Measurements from ENCODE around the gene SLC30A2.

The SLC30A2 gene

DNA sequence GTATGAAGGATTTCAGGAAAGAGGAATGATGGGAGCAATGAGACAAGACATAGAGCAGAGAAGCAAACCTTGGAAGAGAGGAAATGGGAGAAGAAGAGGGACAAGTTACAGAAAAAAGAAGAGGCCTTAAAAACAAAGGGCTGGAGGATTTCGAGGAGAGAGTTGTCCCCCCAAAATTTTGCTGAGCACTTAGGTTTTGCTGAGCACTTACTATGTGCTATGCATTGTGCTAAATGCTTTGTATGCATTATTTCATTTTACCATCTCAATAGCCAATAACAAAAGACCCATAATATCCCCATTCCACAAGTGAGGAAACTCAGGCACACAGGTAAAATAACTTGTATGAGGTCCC, 24.0 kb upstream of the SLC30A2 start:
- TF ChIP-seq EZH2phosphoT487 (IDR thresholded peaks at IDR 0.05; ENCODE audit: low read depth): no peak
- TF ChIP-seq, protein P1, sequence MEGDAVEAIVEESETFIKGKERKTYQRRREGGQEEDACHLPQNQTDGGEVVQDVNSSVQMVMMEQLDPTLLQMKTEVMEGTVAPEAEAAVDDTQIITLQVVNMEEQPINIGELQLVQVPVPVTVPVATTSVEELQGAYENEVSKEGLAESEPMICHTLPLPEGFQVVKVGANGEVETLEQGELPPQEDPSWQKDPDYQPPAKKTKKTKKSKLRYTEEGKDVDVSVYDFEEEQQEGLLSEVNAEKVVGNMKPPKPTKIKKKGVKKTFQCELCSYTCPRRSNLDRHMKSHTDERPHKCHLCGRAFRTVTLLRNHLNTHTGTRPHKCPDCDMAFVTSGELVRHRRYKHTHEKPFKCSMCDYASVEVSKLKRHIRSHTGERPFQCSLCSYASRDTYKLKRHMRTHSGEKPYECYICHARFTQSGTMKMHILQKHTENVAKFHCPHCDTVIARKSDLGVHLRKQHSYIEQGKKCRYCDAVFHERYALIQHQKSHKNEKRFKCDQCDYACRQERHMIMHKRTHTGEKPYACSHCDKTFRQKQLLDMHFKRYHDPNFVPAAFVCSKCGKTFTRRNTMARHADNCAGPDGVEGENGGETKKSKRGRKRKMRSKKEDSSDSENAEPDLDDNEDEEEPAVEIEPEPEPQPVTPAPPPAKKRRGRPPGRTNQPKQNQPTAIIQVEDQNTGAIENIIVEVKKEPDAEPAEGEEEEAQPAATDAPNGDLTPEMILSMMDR (IDR thresholded peaks at IDR 0.05; ENCODE audit: low read depth, low read length): no peak
- no peaks in the 10 kb centered on the region for H4K20me1 ChIP-seq (ENCODE audit: insufficient read depth, low read length)
- H3K9ac ChIP-seq (ENCODE audit: low read length): no peak overlapping the region
- H3K27ac ChIP-seq (ENCODE audit: low read length): no peak overlapping the region
- no peaks in the 10 kb centered on the region for H3K36me3 ChIP-seq (replicated peaks; ENCODE audit: low read depth, low read length)
- H3K27me3 ChIP-seq (ENCODE audit: low read depth, low read length): 0 out of 2 replicates have a peak, but pooled peaks cover 4% of the 10 kb centered on the region
- no peaks in the 10 kb centered on the region for H3K4me1 ChIP-seq (ENCODE audit: low read length)
- H3K4me3 ChIP-seq (ENCODE audit: low read length): no peak overlapping the region
- H2AFZ ChIP-seq (ENCODE audit: low read depth, low read length): no peak overlapping the region
- no peaks in the 10 kb centered on the region for H3K9me3 ChIP-seq (ENCODE audit: insufficient read depth, low read length)
- no peak overlapping the region for H3K4me2 ChIP-seq (ENCODE audit: low read length)
- no peaks in the 10 kb centered on the region for H3K79me2 ChIP-seq (ENCODE audit: low read length)

DNA sequence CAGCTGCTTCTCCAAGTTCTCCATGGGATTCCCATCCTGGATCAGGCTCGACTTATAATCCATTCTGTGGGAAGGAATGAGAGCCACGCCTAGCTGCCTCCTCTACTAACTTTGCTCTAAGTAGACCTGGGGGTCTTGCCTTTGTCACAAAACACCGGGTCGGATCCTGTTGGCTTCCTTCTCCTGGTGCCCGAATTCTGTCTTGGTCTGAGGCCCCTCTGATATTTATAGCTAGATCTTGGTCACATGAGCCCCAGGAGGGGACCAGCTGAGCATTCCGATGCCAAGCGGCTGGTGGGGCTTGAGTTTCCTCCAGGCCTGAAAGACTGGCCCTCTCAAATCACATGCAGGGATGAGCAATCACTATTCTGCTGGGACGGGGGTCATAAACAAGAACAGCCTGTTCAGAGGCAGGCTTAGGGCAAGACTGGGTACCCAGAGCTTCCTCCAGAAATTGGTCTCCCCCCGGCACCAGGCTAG, 21.6 kb upstream of the SLC30A2 start, which contains the start of gene TRIM63:
Gene TRIM63 (minus strand): TSS at position 199 of the 480 bp plus-strand sequence. CDS start 136 bp downstream, at position 63.
- no peaks in the 10 kb centered on the region for H3K36me3 ChIP-seq (replicated peaks; ENCODE audit: low read depth, low read length)

DNA sequence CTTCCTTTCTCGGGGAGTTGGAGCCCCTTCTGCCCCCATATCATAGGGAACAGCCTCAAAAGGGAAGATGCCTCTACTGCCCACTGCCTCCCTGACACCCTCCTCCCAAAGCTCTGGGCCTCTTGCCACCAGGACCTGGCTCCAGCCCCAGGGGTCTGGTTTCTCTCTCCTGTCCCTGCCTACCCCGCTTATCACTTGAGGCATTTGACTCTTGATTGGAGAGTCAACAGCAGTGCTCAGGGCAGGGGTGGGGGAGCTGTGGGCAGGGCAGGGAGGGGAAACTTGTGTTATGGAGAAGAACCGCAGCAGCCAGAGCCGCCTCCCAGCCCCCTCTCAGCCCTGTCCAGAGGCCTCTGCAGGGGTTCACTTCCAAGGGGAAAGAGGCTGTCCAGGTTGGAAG, 20.9 kb upstream of the SLC30A2 start:
- H3K27ac ChIP-seq (ENCODE audit: low read length): no peak overlapping the region
- no peaks in the 10 kb centered on the region for H3K36me3 ChIP-seq (replicated peaks; ENCODE audit: low read depth, low read length)
- no peaks in the 10 kb centered on the region for H3K9me3 ChIP-seq (ENCODE audit: insufficient read depth, low read length)
- no peak overlapping the region for H3K9ac ChIP-seq (ENCODE audit: low read length)
- TF ChIP-seq EZH2phosphoT487 (IDR thresholded peaks at IDR 0.05; ENCODE audit: low read depth): no peak
- TF ChIP-seq, protein P1 (IDR thresholded peaks at IDR 0.05; ENCODE audit: low read depth, low read length): no peak
- no peaks in the 10 kb centered on the region for H3K4me1 ChIP-seq (ENCODE audit: low read length)
- no peak overlapping the region for H2AFZ ChIP-seq (ENCODE audit: low read depth, low read length)
- no peak overlapping the region for H3K4me3 ChIP-seq (ENCODE audit: low read length)
- no peak overlapping the region for H3K4me2 ChIP-seq (ENCODE audit: low read length)
- H4K20me1 ChIP-seq (ENCODE audit: insufficient read depth, low read length): no peaks in the 10 kb centered on the region
- 0 out of 2 replicates have a peak, but pooled peaks cover 4% of the 10 kb centered on the region for H3K27me3 ChIP-seq (ENCODE audit: low read depth, low read length)
- H3K79me2 ChIP-seq (ENCODE audit: low read length): no peaks in the 10 kb centered on the region

More for the DNA sequence above, 21.6 kb upstream of the SLC30A2 start, which contains the start of gene TRIM63:
- no peaks in the 10 kb centered on the region for H3K9me3 ChIP-seq (ENCODE audit: insufficient read depth, low read length)
- H3K27me3 ChIP-seq (ENCODE audit: low read depth, low read length): 0 out of 2 replicates have a peak, but pooled peaks cover 4% of the 10 kb centered on the region
- no peaks in the 10 kb centered on the region for H3K4me1 ChIP-seq (ENCODE audit: low read length)
- H2AFZ ChIP-seq (ENCODE audit: low read depth, low read length): no peak within 1 kb of the TSS
- no peak within 1 kb of the TSS for H3K27ac ChIP-seq (ENCODE audit: low read length)
- H3K79me2 ChIP-seq (ENCODE audit: low read length): no peaks in the 10 kb centered on the region
- no peaks in the 10 kb centered on the region for H4K20me1 ChIP-seq (ENCODE audit: insufficient read depth, low read length)
- H3K4me3 ChIP-seq (ENCODE audit: low read length): no peak within 1 kb of the TSS
- TF ChIP-seq EZH2phosphoT487 (IDR thresholded peaks at IDR 0.05; ENCODE audit: low read depth): no peak
- TF ChIP-seq, protein P1 (IDR thresholded peaks at IDR 0.05; ENCODE audit: low read depth, low read length): no peak
- H3K9ac ChIP-seq (ENCODE audit: low read length): no peak within 1 kb of the TSS
- H3K4me2 ChIP-seq (ENCODE audit: low read length): no peak within 1 kb of the TSS

DNA sequence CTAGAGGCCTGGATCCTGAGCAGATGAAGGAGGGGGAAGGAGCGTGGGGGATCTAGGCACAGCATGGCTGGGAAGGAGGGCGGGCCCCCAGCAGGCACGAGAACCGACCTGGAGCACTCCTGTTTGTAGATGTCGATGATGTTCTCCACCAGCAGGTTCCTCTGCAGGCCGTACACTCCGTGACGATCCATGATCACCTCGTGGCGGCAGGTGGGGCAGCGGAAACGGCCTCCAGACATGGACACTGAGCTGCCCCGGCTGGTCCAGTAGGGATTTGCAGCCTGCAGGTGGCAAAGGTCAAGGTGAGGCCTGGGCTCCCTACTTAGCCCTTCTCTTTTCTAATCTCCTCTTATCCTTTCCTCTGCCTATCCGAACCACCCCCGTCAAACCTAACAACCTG, 20.2 kb upstream of the SLC30A2 start:
- H3K9me3 ChIP-seq (ENCODE audit: insufficient read depth, low read length): no peaks in the 10 kb centered on the region
- 0 out of 2 replicates have a peak, but pooled peaks cover 4% of the 10 kb centered on the region for H3K27me3 ChIP-seq (ENCODE audit: low read depth, low read length)
- no peaks in the 10 kb centered on the region for H3K4me1 ChIP-seq (ENCODE audit: low read length)
- no peak overlapping the region for H3K4me3 ChIP-seq (ENCODE audit: low read length)
- no peaks in the 10 kb centered on the region for H3K79me2 ChIP-seq (ENCODE audit: low read length)
- no peaks in the 10 kb centered on the region for H3K36me3 ChIP-seq (replicated peaks; ENCODE audit: low read depth, low read length)
- H4K20me1 ChIP-seq (ENCODE audit: insufficient read depth, low read length): no peaks in the 10 kb centered on the region
- H3K4me2 ChIP-seq (ENCODE audit: low read length): no peak overlapping the region
- no peak overlapping the region for H3K9ac ChIP-seq (ENCODE audit: low read length)
- no peak overlapping the region for H2AFZ ChIP-seq (ENCODE audit: low read depth, low read length)
- TF ChIP-seq EZH2phosphoT487 (IDR thresholded peaks at IDR 0.05; ENCODE audit: low read depth): no peak
- TF ChIP-seq, protein P1 (IDR thresholded peaks at IDR 0.05; ENCODE audit: low read depth, low read length): no peak
- H3K27ac ChIP-seq (ENCODE audit: low read length): no peak overlapping the region

Measured in OCI-LY3 (cell line).